Stromal cell of bone marrow (primary cell): ENCODE data around the gene ROBO1.
"Not testable (repeated sequence)": the region's sequence is repeated elsewhere in the genome, so short reads cannot be mapped to it uniquely, and the experiment has no call there.

Experiments
- DNase-seq: peaks from one replicate; pipeline ENCODE4 v3.0.0-alpha.2; 2012; ENCODE audit warnings: low read depth

ROBO1 gene

DNA sequence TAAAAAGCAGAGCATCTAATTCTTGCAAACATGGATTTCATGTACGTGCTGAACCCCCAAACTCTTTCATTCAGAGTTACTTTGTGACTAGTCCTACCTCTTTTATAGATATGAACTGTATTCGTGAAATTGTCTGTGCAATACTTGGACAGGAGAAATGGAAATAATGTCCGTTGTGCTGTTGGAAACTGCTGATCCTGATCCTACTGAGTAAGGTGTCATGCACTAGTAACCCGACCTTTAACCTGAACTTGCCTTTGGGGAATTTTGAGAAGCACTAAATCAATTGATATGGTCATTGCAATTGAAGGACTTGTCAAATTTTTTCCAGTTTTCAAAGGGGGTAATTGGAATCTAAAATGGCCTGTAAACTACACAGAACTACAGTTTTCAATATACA is 856.4 kb downstream of the ROBO1 start:
- no peak for DNase-seq

DNA sequence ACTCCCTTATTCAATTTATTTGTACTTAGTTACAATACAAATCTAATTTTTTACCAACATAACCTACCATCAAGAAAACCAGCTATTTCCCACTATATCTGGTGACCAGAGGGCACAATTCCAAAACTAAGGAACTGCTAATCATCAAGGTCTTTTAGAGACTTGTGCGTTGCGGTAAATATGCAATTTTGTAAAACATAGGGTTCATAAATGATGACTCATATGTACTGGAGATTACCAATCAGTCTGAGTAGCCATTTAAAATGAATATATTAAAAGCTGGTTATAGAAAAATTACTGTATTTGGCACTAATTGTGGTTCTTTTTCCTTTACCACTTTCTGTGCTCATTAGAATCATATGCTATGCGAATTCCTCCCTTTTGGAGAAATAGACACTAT is 859.6 kb downstream of the ROBO1 start:
- no peak for DNase-seq

DNA sequence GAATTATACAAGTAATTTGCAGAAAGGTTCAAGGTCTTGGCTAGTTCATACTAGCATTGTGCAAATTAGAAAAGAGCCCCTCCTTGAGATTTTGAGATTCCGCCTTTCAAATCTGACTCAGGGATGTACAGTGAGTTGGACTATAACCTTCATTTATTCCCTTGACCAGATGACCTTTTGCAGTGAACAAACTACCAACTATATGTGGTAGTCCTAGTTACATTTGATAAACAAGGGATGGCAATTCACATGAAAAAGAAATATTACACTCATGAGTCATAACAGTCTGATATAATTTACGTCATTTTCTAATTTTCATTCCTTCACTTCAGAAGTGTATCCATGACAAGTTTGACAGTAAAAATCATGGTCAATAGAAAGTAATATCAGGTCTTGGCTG is 860.4 kb downstream of the ROBO1 start:
- DNase-seq = no peak

DNA sequence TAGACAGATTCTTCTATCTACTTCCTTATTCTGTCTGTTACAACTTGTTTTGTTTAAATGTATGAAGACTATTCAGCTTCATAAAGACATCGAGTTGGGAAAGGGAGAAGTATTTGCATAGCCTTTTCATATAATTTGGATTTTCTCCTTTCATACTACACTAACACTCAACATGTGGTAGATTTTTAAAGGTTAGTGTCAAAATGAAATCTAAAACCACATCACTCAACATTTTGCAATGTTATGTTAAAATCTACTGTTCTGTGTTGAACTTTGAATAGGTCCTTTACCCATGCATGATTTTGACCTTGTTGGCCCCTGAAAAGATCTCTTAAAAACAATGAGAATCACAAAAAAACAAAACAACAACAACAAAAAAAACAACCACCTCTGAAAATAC is 860.9 kb downstream of the ROBO1 start:
- no peak for DNase-seq

DNA sequence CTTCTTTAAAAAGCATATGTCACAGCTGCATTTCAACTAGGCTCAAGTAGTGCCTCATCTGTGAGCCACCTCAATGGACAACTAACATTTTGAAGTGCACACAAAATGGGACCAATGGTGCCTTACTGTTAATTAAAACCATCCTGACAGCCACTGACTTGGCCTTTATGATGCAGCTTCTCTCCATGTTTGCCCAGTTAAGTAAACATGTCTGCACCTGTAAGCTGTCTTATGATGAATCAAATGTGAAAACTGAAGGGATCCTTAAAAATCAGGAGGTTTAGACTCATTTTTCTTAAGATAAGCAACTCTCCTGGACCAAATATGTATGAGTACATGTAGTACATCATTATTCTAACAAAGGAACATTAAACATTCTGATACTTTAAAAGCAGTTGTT is 861.6 kb downstream of the ROBO1 start:
- no peak for DNase-seq

DNA sequence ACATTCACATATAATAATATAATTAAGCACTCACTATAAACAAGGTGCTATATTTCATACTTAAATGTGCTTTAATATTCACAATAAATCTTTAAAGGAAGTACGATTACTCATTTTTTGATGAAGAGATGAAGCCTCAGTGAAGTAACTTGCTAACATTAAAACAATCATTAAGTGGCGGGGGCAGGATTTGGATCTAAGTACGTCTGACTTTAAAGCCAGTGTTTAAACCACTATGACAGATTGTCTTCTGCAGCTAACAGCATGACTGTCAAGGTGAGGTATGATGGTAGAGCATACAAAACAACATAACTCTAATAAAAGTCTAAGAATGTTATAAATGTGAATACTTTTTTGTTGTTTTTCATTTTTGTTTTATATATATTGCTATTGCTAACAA is 862.1 kb downstream of the ROBO1 start:
- no peak for DNase-seq

DNA sequence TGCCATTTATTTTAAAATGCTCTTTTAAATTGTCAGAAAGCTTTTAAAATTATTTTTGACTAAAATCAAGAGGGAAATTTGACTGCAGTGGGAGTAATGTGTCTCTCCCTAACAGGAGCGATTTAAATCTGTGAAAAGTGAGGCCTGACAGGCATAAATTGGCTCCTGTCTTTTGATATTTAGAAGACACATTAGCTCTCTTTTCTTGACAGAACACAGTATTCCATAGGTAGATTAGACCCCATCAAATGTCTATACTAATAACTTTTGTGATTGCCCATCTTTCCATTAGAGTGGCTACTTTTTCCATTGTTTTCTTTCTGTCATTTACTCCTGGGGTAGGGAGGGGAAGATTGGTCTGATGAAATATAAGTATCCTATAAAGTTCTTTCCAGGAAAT is 866.3 kb downstream of the ROBO1 start:
- DNase-seq = no peak

DNA sequence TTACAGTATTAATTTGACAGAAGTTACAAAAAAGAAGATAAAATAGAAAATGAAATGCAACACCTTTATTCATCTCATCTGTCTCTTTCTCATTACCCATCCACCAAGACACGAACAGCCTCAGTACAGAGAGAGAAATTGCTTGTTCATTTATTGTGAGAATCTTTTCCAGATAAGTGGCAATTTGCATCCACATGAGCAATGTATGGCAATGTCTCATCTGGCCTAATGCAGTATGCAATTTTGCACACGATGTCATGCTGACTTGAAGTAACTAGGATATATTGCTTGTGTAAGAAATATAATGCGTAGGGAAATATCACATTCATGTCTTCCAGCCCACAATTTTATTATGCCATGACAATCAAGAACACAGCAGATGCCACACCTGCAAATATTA is 866.9 kb downstream of the ROBO1 start:
- no peak for DNase-seq

DNA sequence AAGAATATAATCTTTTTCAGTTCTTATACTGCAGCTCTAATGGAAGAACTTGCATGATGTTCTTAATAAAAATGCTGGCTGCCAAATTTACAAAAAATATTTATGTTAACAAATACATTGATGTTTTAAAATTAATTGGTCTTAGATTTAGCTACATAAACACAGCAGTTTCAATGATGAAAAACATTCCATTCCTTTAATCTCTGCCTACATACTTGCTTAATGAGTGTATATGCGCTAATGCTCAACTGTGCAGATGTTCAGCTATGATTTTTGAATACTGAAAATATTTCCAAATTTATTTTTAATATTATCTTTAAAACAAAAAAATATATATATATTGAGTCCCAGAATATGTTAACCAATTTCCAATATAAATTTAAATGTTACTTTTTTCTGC is 867.4 kb downstream of the ROBO1 start:
- no peak for DNase-seq

DNA sequence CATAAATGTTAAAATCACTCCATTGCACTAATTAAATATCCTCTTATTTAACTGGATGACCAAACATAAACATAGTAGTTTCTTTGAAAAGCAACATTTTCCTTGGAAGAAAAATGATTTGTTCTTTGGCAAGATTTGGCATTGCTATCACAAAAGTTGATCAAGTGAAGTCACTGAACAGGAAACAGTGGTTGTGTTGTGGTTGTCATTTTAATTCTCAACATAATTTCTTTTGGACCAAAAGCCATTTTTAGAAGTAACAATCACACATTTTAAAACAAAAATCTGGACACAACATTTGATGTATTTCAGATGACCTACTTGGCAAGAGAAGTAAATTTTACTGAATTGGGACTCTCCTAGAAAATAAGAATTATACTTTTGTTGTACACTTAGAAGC is 872.3 kb downstream of the ROBO1 start:
- no peak for DNase-seq

DNA sequence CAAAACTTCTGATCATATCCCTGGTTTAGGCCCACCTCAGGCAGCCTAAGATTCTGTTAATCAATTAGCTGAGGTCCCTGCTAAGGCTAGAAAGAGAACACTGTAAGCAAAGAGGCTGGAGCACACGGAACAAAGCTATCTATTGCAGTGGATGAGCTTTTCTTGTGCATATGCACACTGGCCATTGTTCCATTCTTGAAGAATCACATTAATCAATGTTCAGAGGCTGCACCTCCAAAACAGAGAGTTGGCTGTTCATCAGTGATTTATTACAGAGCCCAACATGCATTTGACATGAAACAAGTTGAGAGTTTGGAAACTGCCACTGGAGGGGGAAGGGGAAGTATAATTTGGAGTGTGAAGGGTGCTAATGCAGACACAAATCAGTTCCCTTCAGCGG is 873.0 kb downstream of the ROBO1 start:
- DNase-seq = no peak

DNA sequence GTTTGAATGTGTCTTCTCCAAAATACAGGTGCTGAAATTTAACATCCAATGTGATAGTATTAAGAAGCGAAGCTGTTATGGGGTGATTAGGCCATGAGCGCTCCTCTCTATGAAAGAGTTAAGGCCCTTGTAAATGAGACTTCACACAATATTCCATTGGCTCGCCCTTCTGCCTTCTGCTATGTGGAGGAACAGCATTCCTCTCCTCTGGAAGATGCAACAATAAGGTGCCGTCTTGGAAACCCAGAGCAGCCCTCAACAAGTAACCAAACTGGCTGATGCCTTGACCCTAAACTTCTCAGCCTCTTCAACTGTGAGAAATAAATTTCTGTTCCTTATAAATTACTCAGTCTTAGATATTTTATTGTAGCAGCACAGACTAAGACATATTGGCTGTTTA is 874.6 kb downstream of the ROBO1 start:
- DNase-seq = no peak

DNA sequence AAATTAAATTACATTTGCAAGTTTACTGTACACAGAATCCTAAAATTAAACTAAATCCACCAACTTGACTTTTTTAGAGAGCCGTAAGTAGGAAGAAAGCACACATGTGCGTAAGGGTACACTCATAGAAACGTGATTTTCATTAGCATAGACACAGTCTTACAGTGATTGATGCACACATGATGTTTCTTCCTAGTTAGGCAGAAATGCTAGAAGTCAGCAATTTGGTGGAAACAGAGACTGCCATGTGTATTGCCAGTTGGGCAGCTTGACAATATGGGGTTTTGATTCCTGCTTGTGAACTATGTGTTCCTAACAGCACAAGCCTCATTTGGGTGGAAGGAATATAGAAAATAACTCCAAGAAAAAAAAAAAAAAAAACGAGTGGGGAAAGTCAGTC is 878.5 kb downstream of the ROBO1 start:
- DNase-seq = no peak

DNA sequence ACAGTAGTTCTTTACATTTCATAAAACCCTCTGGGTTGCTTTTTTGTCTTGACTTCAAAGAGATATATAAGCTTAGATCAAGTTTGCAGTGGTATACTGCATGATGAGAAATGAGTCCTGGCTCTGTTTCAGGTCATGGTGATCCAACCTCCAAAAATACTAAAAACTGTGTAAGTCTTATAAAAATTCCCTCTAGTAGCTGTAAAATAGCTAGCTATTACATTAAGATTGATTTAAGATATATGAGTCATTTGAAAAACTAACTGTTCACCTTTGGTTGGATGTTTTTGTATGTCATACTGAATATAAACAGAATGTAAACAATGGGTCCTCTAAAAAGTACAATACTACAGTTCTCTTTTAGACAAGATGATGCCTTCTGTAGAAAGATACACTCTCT is 879.2 kb downstream of the ROBO1 start:
- no peak for DNase-seq

DNA sequence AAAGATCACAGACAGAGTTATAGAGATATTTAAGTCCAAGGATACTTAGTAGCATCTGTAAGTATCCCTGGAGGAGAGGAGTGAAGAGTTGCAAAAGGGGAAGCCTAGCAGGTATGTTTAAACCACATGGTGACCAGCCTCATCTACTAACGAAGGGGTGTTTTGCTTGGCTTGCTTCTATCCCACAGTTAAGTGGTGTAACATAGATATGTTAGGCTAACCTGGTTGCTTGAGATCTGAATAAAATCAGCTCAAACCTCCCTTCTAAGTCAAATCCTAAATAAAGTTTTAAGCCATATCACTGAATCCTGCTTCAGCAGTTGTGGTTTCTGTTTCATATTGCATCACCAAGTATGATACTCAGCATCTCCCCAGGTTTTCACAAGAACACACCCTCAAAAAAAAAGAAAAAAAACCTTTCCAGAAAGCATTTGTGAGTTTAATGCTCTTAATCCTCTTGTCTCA is 880.2 kb downstream of the ROBO1 start:
- no peak for DNase-seq

DNA sequence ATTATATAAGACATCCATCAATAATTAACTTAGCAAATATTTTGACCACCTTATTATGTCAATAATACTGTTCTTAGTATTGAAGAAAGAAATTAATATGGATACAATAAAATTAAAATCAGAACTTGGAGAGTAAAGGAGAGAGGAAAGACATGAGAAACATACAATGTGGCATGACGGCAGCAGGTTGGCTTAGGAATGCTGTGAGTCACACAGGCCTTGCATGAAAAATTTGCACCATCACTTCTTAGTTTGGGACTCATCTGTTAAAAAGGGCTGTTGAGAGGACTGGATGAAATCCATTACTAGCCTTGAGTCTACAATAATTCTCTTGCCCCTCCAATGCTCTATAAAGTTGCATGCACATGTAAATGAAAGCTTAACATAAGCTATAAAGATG is 880.8 kb downstream of the ROBO1 start:
- DNase-seq = no peak

DNA sequence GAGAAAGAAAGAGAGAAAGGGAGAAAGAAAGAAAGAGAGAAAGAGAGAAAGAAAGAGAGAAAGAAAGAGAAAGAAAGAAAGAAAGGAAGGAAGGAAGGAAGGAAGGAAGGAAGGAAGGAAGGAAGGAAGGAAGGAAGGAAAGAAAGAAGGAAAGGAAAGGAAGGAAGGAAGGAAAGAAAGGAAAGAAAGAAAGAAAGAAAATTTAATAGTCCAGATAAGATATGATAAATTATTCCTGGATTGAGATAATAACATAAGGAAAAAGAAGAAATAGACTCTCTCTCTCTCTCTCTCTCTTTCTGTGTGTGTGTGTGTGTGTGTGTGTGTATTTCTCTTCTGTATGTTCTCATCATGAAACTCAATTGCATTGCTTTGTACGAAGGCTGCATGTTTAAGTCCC is 883.2 kb downstream of the ROBO1 start:
- not testable (repeated sequence) for DNase-seq

DNA sequence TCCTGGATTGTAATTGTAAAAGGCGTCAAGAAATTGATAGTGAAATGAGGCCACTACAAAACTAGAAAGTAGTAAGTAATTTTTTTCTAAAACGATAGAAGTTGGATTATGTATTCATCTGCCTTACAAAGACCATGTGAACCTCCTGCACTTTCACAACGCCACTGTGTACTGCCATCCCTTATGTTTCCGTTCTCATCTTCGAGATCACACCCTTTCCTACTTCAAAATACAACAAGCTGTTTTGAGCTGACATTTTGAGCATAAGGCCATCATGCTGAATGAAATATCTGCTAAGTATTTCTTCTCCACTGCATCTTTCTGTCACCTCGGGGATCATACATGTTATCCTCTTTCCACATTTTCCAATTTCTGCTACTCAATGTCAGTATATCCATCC is 885.5 kb downstream of the ROBO1 start:
- DNase-seq = no peak

DNA sequence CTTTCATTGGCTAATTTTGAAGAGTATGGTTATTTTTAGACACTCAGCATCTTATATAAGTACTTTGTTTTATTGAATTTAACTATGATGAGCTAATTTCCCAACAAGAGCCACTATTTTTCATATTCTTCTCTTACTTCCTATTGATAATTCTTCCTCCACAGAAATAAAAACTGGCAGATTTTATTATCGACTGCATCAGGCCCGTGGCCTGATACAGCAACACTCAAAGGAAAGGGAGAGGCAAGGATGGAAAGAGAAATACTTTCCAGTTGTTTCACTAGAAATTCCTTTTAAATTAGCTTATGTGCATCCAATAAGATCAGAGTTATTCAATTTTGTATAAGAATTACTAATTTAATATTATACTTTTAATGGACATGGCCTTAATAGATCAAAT is 886.3 kb downstream of the ROBO1 start:
- no peak for DNase-seq

DNA sequence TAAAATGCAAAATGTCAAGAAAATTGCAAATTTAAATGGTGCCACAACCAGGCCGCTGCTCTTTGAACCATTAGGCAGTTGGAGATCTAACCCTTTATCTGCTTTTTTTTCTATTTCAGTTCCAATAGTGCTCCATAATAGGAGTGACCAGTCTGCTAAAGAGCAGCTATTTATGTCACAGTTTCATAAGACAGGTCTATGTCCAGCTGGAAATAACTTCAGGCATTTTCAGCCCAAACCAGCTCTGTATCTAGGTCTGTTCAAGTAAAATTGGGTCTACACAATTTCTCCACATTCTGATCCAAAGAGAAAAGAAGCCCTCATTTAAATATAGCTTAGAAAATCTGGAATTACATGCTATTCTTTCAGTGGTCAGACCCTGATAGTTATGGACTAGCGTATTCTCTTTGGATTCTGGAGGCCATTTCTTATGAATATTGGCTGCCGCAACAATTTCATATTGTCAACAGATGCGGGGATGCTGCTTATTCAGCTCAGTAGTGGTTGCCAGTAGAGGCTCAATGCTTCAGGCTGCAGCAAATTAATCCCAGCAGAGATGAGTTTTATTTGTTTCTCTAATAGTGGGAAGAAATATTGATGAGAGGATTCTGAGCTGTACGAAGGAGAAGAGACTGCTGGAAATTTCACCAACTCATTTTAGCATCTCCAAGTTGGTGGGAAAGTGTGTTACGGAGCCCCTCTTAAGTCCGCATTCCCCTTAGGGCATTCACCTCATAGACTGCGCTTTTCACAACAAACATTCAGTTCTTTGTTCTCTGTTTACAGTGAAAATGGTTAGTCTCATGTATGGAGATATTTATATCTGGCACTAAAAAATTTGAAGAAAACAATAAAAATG is 887.0 kb downstream of the ROBO1 start:
- no peak for DNase-seq

DNA sequence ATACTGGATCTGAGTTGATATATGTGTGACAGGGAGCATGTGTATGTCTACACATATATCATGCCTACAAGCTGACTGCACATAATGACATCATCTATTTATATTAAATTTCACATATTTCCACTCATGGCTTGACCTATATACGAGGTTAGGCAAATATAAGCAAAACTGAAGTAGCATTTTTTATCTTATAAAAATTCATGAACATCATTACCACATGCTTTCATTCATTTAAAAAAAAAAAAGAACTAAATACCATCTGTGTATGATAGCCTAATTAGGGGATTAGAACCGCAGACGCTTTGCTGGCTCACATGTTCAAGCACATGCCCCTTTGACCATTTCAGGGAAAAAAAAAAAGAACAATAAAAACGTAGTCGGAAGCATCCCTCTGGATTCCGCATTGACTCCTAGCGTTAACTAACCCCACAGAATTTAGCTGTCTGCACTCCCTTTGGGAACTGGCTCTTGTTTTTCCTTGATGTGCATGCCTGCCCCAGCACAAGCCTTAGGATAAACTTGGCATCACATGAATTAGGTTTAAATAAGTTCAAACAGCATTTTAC is 888.4 kb downstream of the ROBO1 start:
- DNase-seq = no peak

DNA sequence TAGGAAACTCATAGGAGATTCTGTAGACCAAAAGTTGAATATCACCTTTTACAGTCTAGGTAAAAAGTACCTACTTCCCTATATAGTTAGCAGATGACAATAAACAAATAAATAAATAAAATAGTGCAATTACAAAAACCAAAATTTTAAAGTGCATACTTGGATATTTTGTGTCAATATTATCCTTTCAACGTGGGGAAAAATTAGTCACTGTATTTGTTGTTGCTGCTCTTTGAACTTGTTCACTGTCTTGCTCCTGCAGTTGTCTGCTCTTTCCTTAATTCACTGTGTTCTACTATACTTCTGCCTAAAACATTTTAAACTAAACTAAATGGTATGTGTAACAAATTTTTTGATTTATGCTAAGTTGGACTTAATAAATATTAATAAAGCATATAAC is 889.0 kb downstream of the ROBO1 start:
- DNase-seq = no peak

DNA sequence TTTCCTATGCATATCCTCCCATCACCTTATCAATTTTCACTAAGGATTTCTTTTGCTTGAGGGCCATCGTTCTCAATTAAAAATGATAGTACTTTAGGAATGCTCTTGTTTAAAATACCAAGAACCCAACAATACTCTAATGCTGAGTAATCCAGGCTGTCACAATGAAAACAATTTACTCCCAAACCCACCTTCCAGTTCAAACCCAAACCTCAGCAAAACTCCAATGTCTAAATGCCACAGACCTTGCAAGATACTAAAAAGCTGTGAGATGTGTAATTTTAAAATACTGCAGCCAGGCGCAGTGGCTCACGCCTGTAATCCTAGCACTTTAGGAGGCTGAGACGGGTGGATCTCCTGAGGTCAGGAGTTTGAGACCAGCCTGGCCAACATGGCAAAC is 889.8 kb downstream of the ROBO1 start:
- DNase-seq = no peak

DNA sequence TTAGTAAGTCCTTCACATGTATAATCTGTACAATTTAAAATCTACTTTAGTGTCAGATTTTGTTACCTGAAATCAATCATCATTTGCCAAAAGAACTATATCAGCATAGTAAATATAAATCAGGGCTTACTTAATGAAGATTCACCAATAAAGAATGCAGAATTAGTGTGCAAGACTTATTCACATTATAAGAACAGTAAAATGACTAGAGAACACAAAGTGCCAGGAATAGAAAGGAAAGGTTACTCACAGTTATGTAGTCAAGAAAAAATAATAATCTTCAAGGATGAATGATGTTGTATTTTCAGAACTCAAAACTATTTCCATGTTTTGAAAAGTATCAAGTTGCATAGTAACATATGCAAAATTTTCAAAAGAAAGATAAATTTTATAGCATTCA is 891.9 kb downstream of the ROBO1 start:
- no peak for DNase-seq
